AG09319 (cell line): ENCODE data around the gene GOPC.

Experiments
- DNase-seq: peaks from one replicate; pipeline ENCODE4 v3.0.0-alpha.2; 2010; ENCODE audit warnings: low read depth; ENCODE audit errors: extremely low read depth
- CTCF ChIP-seq: IDR thresholded peaks from 2 replicates; pipeline ENCODE4 v1.5.1; 2011; ENCODE audit warnings: low read depth, mild to moderate bottlenecking, inconsistent platforms, low read length, moderate library complexity

Gene GOPC

GRCh38 chr6:117568247-117568646 is 34.1 kb downstream of the GOPC start:
- no peak for TF ChIP-seq CTCF
- DNase-seq, result no peak

- no peak for TF ChIP-seq CTCF
Observed at GRCh38 chr6:117564681-117565080, 37.6 kb downstream of the GOPC start.

GRCh38 chr6:117561128-117561527 is 41.2 kb downstream of the GOPC start:
- DNase-seq, result no peak
- TF ChIP-seq CTCF, result no peak

More at GRCh38 chr6:117564681-117565080, 37.6 kb downstream of the GOPC start:
- no peak for DNase-seq

GRCh38 chr6:117559299-117559698 is 43.0 kb downstream of the GOPC start:
- no peak for TF ChIP-seq CTCF
- DNase-seq, result no peak

GRCh38 chr6:117558818-117559217 is 43.5 kb downstream of the GOPC start:
- no peak for DNase-seq
- TF ChIP-seq CTCF, result no peak

- DNase-seq, result no peak
- no peak for TF ChIP-seq CTCF
Observed at GRCh38 chr6:117557951-117558350, 44.4 kb downstream of the GOPC start.

- DNase-seq, result no peak
- TF ChIP-seq CTCF, result peak; percentile 67
Observed at GRCh38 chr6:117555882-117556498, 46.3 kb downstream of the GOPC start.
